GM23338 (cell line): ENCODE data around the gene KRTAP5-4.

Experiments
- EZH2 ChIP-seq: fragments of 200-600 bp; sonication (generic); IDR thresholded peaks from one replicate; pipeline ENCODE4 v1.8.0; 2017; ENCODE audit warnings: antibody characterized with exemption, mild to moderate bottlenecking, low read depth; ENCODE audit not compliant: unreplicated experiment
- EZH2phosphoT487 ChIP-seq: fragments of 200-600 bp; sonication (generic); IDR thresholded peaks from one replicate; pipeline ENCODE4 v1.8.1; 2018; ENCODE audit warnings: antibody characterized with exemption; ENCODE audit not compliant: unreplicated experiment
- REST ChIP-seq: IDR thresholded peaks from one replicate; pipeline ENCODE4 v1.6.1; 2018; ENCODE audit warnings: antibody characterized with exemption; ENCODE audit not compliant: unreplicated experiment
- TF ChIP-seq, protein P1 (sequence below), 2 experiments: fragments of 200-600 bp in 1 of 2; sonication (generic) in 1 of 2; conservative IDR thresholded peaks; 2 replicates each; pipeline versions ENCODE4 v1.5.1 to v1.6.1; 2016 to 2017; ENCODE audit warnings: antibody characterized with exemption in 2 of 2, low read depth in 2 of 2, mild to moderate bottlenecking in 2 of 2, moderate library complexity in 1 of 2

DNA sequence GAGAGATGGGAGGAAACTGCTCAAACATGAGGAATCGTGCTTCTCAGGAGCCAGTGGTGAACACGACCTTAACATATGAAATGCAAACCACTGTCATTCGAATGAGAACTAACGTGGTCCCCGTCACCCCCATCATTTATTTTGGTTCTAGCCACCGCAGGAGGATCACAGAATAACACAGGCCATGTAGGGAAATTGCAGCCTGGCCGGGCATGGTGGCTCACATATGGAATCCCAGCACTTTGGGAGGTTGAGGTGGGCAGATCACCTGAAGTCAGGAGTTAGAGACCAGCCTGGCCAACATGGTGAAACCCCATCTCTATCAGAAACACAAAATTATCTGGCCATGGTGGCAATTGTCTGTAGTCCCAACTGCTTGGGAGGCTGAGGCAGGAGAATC lies 34.7 kb upstream of the KRTAP5-4 start:
- TF ChIP-seq, protein P1, sequence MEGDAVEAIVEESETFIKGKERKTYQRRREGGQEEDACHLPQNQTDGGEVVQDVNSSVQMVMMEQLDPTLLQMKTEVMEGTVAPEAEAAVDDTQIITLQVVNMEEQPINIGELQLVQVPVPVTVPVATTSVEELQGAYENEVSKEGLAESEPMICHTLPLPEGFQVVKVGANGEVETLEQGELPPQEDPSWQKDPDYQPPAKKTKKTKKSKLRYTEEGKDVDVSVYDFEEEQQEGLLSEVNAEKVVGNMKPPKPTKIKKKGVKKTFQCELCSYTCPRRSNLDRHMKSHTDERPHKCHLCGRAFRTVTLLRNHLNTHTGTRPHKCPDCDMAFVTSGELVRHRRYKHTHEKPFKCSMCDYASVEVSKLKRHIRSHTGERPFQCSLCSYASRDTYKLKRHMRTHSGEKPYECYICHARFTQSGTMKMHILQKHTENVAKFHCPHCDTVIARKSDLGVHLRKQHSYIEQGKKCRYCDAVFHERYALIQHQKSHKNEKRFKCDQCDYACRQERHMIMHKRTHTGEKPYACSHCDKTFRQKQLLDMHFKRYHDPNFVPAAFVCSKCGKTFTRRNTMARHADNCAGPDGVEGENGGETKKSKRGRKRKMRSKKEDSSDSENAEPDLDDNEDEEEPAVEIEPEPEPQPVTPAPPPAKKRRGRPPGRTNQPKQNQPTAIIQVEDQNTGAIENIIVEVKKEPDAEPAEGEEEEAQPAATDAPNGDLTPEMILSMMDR (conservative IDR thresholded peaks at IDR 0.05; ENCODE audit: low read depth in 2 of 2): no peak
- no peak for TF ChIP-seq REST
- TF ChIP-seq EZH2: no peak
- no peak for TF ChIP-seq EZH2phosphoT487
